GM13977 (cell line): Measurements from ENCODE around the gene SGK1.
"Not testable (repeated sequence)": the region's sequence is repeated elsewhere in the genome, so short reads cannot be mapped to it uniquely, and the experiment has no call there.

Experiments
- DNase-seq: peaks from one replicate; pipeline ENCODE4 v3.0.0; 2012; ENCODE audit warnings: low spot score
- CTCF ChIP-seq: IDR thresholded peaks from 2 replicates; pipeline ENCODE4 v1.5.1; 2012; ENCODE audit warnings: mild to moderate bottlenecking, control low read depth; ENCODE audit not compliant: insufficient read depth; ENCODE audit errors: extremely low read depth, missing control alignments
- in situ Hi-C: fragments of 300-500 bp; cut with MboI; formaldehyde crosslinking; loops from one replicate; pipeline ENCODE4 v1.12.0; 2022; ENCODE audit warnings: low sequenced_read_pairs, low pct_unique_long_range_greater_than_20kb, mixed read lengths, inconsistent platforms; ENCODE audit not compliant: unreplicated experiment

SGK1 gene

GRCh38 chr6:134185277-134185676 is 132.6 kb downstream of the SGK1 start:
- TF ChIP-seq CTCF = no peak

GRCh38 chr6:134183844-134184243 is 134.1 kb downstream of the SGK1 start:
- no peak for TF ChIP-seq CTCF
- in situ Hi-C loops = no loop called here

More at GRCh38 chr6:134185277-134185676, 132.6 kb downstream of the SGK1 start:
- in situ Hi-C loops = no loop called here
- no peak for DNase-seq

GRCh38 chr6:134182528-134182927 is 135.4 kb downstream of the SGK1 start:
- in situ Hi-C loops = no loop called here
- no peak for TF ChIP-seq CTCF
- no peak for DNase-seq

More at GRCh38 chr6:134183844-134184243, 134.1 kb downstream of the SGK1 start:
- no peak for DNase-seq

- in situ Hi-C loops = not testable (repeated sequence)
These were observed 136.2 kb downstream of the SGK1 start for GRCh38 chr6:134181726-134182125.

GRCh38 chr6:134181251-134181650 is 136.7 kb downstream of the SGK1 start:
- DNase-seq, in situ Hi-C loops: not testable (repeated sequence)

More at GRCh38 chr6:134181726-134182125, 136.2 kb downstream of the SGK1 start:
- not testable (repeated sequence) for DNase-seq

GRCh38 chr6:134180540-134180939 is 137.4 kb downstream of the SGK1 start:
- DNase-seq, in situ Hi-C loops: not testable (repeated sequence)

- in situ Hi-C loops = loop anchor here (10.0 kb wide), 1 partner anchor 466 kb away; no protein-coding TSS in a partner anchor
- DNase-seq = peak; percentile 59
- peak; percentile 78 for TF ChIP-seq CTCF
These were observed 139.5 kb downstream of the SGK1 start for GRCh38 chr6:134178161-134179044.

GRCh38 chr6:134177753-134178160 is 140.2 kb downstream of the SGK1 start:
- TF ChIP-seq CTCF = no peak
- no peak for DNase-seq
- in situ Hi-C loops = loop anchor here (10.0 kb wide), 1 partner anchor 467 kb away; no protein-coding TSS in a partner anchor
